Pancreas (tissue), 10 donors: ENCODE data around the gene PARP8. TPM values are rescaled to one million over a fixed set of nuclear protein-coding genes. Genes with fewer than 3 reads are reported as not detected.
A peak's percentile ranks its signal among the peaks of the same experiment; 100 is the strongest.

Experiments used
- ATAC-seq, 4 donors: fragments of 200-7000 bp; cut with Tn5 transposase; one replicate each; pipeline versions ENCODE4 v1.8.0 to v1.9.1; 2020; ENCODE audit warnings: mild to moderate bottlenecking in 4 of 4, moderate library complexity in 4 of 4
- DNase-seq, 6 donors: peaks; one replicate each; pipeline ENCODE4 v3.0.0-alpha.2; 2020
- FAIRE-seq: peaks from 2 replicates; lab custom pipeline; 2012; peaks lifted over from hg19 to GRCh38; lab: Jason Lieb, UNC
- H3K27ac ChIP-seq, 4 donors: fragments of 200-600 bp; sonication (generic); 1 replicate in 3 of 4; 2 replicates in 1 of 4; pipeline versions ENCODE4 v1.5.0 to v1.8.0; 2020
- H3K27me3 ChIP-seq, 4 donors: fragments of 200-600 bp; one replicate each; pipeline ENCODE4 v1.8.0; 2021
- H3K36me3 ChIP-seq, 3 donors: fragments of 200-600 bp; sonication (generic) in 1 of 3; one replicate each; pipeline versions ENCODE4 v1.5.0 to v1.8.0; 2020 to 2021
- H3K4me1 ChIP-seq, 3 donors: fragments of 200-600 bp; one replicate each; pipeline ENCODE4 v1.8.0; 2021
- H3K4me3 ChIP-seq, 4 donors: fragments of 200-600 bp; sonication (generic) in 2 of 4; one replicate each; pipeline versions ENCODE4 v1.5.0 to v1.8.0; 2020 to 2021
- H3K9me3 ChIP-seq, 4 donors: fragments of 200-600 bp; one replicate each; pipeline ENCODE4 v1.8.0; 2021
- WGBS, 2 donors: extraction: QIAGEN DNeasy Blood & Tissue Kit; methylation state at CpG; one replicate each; pipeline ENCODE4 v1.1.7; 2013; 5-methylcytosine and 5-hydroxymethylcytosine counted together
- intact Hi-C, 3 donors: fragments of 100-400 bp; cut with DNase I; formaldehyde crosslinking; loops; one replicate each; pipeline versions ENCODE4 v1.11.1 to v1.14.2; 2022
- polyA plus RNA-seq, 2 donors: library from polyadenylated mRNA; stranded (reverse); fragments of 200-250 nt; gene quantifications; one replicate each; pipeline ENCODE4 v1.2.3, GENCODE V29; 2013
- total RNA-seq, 6 donors: library from RNA; stranded (reverse); fragmentation: NEBNext Ultra II Directional in 4 of 6; extraction: Animal tissue kit (Norgen Biotek cat#: 25700) in 4 of 6; gene quantifications; one replicate each; pipeline versions ENCODE4 v1.2.1 to v1.2.4, GENCODE V29; 2021 to 2023
- TF ChIP-seq, protein P1 (sequence below), 4 donors: fragments of 200-600 bp; sonication (generic) in 3 of 4; IDR thresholded peaks; one replicate each; pipeline versions ENCODE4 v1.5.0 to v1.8.0; 2021; ENCODE audit warnings: antibody characterized with exemption in 4 of 4
- donor health status: healthy with polysubstance abuse.
- donor health status: DM: no; HTN: no; CAD: no; lungs with moderate emphysema.
- donor health status: DM: no; HTN: no; CAD: no.
- donor health status: control.
- donor health status: control.
- donor health status: Bipolar disorder and iron deficiency.
- donor health status: DM: yes; HTN: yes; CAD: no.
- donor health status: DM: no; HTN: no; CAD: no.
- donor health status: DM: no; HTN: no; CAD: no.
- donor health status: DM: yes; HTN: yes; CAD: no.

PARP8 gene
- total and polyA plus RNA-seq, 8 donors = 4.7 to 25.0 (median 13.4) TPM

DNA sequence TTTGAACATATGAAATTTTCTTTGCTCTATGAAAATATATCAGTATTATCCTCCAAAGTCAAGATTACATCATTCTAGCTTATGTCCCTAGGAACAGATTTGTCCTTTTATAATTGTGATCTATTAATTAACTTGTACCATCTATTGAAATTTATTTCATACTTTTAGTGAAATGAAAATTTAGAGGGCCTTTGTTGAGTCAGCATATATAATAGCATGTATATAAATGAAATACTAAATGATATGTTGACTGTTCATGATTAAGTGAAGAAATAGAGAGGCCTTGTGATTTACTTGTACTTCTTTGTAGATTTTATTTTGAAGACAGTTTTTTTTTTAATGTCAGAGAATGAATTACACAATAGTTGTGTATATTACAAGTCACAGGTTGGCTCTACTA lies 86.4 kb downstream of the PARP8 start:
- H3K4me1 ChIP-seq = peaks cover 0 to 5% (median 4%) of the 10 kb centered on the region in 3 donors
- no peaks in the 10 kb centered on the region for H3K27me3 ChIP-seq
- H3K4me3 ChIP-seq = no peak overlapping the region
- no peak for DNase-seq
- ATAC-seq = no peak
- H3K36me3 ChIP-seq = no peaks in the 10 kb centered on the region
- no peak for FAIRE-seq
- intact Hi-C loops = no loop called here
- H3K9me3 ChIP-seq = no peaks in the 10 kb centered on the region
- H3K27ac ChIP-seq = no peak overlapping the region
- TF ChIP-seq, protein P1, sequence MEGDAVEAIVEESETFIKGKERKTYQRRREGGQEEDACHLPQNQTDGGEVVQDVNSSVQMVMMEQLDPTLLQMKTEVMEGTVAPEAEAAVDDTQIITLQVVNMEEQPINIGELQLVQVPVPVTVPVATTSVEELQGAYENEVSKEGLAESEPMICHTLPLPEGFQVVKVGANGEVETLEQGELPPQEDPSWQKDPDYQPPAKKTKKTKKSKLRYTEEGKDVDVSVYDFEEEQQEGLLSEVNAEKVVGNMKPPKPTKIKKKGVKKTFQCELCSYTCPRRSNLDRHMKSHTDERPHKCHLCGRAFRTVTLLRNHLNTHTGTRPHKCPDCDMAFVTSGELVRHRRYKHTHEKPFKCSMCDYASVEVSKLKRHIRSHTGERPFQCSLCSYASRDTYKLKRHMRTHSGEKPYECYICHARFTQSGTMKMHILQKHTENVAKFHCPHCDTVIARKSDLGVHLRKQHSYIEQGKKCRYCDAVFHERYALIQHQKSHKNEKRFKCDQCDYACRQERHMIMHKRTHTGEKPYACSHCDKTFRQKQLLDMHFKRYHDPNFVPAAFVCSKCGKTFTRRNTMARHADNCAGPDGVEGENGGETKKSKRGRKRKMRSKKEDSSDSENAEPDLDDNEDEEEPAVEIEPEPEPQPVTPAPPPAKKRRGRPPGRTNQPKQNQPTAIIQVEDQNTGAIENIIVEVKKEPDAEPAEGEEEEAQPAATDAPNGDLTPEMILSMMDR (IDR thresholded peaks at IDR 0.05) = no peak

DNA sequence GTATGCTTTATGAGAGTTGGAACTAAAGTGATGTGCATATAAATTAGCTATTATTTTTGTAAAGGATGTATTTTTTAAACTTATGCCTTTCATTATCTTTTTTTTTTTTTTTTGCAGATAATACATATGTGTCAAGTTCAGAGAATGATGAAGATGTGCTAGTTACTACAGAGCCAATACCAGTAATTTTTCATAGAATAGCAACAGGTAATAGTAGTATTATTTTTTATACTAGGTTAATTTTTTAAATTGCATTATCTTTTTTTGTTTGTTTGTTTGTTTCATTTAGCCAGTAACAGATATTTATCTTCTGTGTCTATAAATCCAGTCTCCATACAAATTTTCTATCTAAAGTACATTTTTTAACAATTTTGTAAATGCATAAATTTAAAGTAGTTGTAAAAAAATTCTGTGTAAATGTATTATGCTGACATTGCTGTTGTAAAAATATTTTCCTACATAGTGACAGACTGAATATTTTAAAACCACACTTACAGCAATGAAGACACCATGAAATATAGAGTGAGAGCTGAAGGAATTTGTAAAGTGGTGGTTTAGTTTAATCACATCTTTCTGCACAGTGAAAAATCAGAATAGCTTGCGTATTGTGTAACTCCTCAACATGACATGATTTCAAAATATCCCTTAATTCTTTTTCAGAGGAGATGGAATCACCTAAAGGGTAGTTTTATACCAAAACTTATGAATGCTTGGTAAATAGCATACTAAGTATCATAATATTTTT lies 93.3 kb downstream of the PARP8 start:
- intact Hi-C loops = no loop called here
- Histone ChIP-seq H3K9me3 (no peaks in the 10 kb centered on the region), H3K27me3 (no peaks in the 10 kb centered on the region), H3K36me3 (no peaks in the 10 kb centered on the region), H3K4me3 (no peak overlapping the region), H3K4me1 (no peaks in the 10 kb centered on the region), H3K27ac (no peak overlapping the region)
- TF ChIP-seq, protein P1 (IDR thresholded peaks at IDR 0.05) = no peak
- no peak for DNase-seq
- no peak for ATAC-seq
- FAIRE-seq = peak; percentile 43
- 91 to 98% methylated on average over 1 of the region's 1 CpG for WGBS, 2 donors

DNA sequence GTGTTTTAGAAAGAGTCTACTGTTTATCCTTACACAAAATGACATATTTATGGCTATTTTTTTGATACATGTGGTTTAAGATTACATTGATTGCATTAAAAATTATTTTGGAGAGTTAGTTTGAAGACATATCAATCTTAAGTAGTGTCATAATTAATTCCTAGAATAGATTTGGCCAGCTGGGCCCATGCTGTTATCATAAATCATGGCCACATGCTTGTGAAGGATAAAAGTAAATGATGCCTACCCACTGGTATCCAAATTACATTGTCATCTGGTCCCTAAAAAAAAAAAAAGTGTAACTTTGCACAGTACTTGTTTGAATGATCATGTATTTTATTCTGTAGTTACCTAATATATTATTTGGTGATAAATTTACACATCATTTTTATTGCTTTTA lies 96.9 kb downstream of the PARP8 start:
- ATAC-seq = no peak
- DNase-seq = no peak
- no peaks in the 10 kb centered on the region for H3K36me3 ChIP-seq
- no peak overlapping the region for H3K4me3 ChIP-seq
- no peak overlapping the region for H3K27ac ChIP-seq
- H3K9me3 ChIP-seq = no peaks in the 10 kb centered on the region
- intact Hi-C loops = no loop called here
- no peak for FAIRE-seq
- H3K27me3 ChIP-seq = no peaks in the 10 kb centered on the region
- TF ChIP-seq, protein P1 (IDR thresholded peaks at IDR 0.05) = no peak
- H3K4me1 ChIP-seq = no peaks in the 10 kb centered on the region

DNA sequence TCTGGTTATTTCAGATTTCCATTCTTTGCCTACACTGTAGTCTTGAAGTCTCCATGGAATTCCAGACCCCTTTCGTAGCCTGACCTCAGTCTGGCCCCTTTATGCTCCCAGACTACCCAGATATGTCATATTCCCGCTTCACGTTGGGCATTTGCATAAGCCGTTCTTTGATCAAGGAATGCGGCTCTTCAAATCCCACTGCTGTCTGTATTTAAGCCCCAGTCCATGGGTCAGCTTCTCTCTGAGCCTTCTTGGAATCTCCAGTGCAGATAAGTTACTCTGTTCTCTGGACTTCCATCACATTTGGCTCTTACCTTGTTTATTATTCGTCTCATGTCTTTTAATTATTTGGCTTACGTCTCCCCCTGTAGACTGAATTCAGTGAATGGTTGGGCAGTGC lies 97.4 kb downstream of the PARP8 start:
- H3K9me3 ChIP-seq = no peaks in the 10 kb centered on the region
- H3K27me3 ChIP-seq = no peaks in the 10 kb centered on the region
- DNase-seq (no peak), ATAC-seq (no peak), FAIRE-seq (no peak)
- H3K36me3 ChIP-seq = no peaks in the 10 kb centered on the region
- TF ChIP-seq, protein P1 (IDR thresholded peaks at IDR 0.05) = no peak
- H3K4me3 ChIP-seq = no peak overlapping the region
- H3K27ac ChIP-seq = no peak overlapping the region
- 94 to 97% methylated on average over 7 of the region's 7 CpGs for WGBS, 2 donors
- intact Hi-C loops = no loop called here
- H3K4me1 ChIP-seq = no peaks in the 10 kb centered on the region

DNA sequence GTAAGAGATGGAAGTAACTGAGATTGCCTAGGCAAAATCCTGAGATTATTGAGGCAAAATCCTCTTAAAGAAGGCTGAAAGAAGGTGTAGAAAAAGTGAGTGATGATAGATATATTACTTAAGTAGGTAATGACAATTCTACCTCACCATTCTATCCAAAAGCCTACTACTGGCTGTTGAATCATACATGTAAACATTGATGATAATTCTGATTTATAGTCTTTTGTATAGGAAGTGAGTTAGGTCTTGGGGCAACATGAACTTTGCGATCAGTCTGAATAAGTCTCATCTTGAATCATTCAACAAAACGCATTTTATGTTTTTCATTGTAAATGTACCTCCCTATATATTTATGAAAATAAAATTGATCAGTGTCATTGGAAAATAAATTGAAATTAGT lies 99.6 kb downstream of the PARP8 start:
- H3K36me3 ChIP-seq = no peaks in the 10 kb centered on the region
- DNase-seq (no peak), FAIRE-seq (no peak), ATAC-seq (no peak)
- no peaks in the 10 kb centered on the region for H3K27me3 ChIP-seq
- intact Hi-C loops = no loop called here
- no peak overlapping the region for H3K4me3 ChIP-seq
- H3K9me3 ChIP-seq = no peaks in the 10 kb centered on the region
- no peak overlapping the region for H3K27ac ChIP-seq
- WGBS, 2 donors = 92 to 95% methylated on average over 2 of the region's 2 CpGs
- TF ChIP-seq, protein P1 (IDR thresholded peaks at IDR 0.05) = no peak
- H3K4me1 ChIP-seq = no peaks in the 10 kb centered on the region
